Osteoblast (primary cell): ENCODE data around the gene USP9X. TPM values are rescaled to one million over a fixed set of nuclear protein-coding genes. Genes with fewer than 3 reads are reported as not detected.
A peak's percentile ranks its signal among the peaks of the same experiment; 100 is the strongest.

ENCODE experiments used
- DNase-seq: peaks from one replicate; pipeline ENCODE4 v3.0.0; 2011; ENCODE audit warnings: low spot score, mixed read lengths; ENCODE audit not compliant: insufficient read length; ENCODE audit errors: missing footprints
- H2AFZ ChIP-seq: 2 replicates; pipeline ENCODE4 v1.6.0; 2011; ENCODE audit warnings: mild to moderate bottlenecking, low read length
- H3K27ac ChIP-seq: 2 replicates; pipeline ENCODE4 v1.5.1; 2011; ENCODE audit warnings: mild to moderate bottlenecking, low read depth, low read length, moderate library complexity
- H3K27me3 ChIP-seq: 2 replicates; pipeline ENCODE4 v1.6.0; 2012; ENCODE audit warnings: mild to moderate bottlenecking, control low read depth, inconsistent platforms, low read length, moderate library complexity; ENCODE audit not compliant: insufficient read depth
- H3K36me3 ChIP-seq: 2 replicates; pipeline ENCODE4 v1.5.1; 2011; ENCODE audit warnings: mild to moderate bottlenecking, low read length, control low read depth, moderate library complexity; ENCODE audit not compliant: insufficient read depth
- H3K4me1 ChIP-seq: 2 replicates; pipeline ENCODE4 v1.5.1; 2011; ENCODE audit warnings: mild to moderate bottlenecking, low read length, control low read depth, moderate library complexity; ENCODE audit not compliant: insufficient read depth
- H3K4me2 ChIP-seq: 2 replicates; pipeline ENCODE4 v1.6.0; 2011; ENCODE audit warnings: mild to moderate bottlenecking, low read length; ENCODE audit not compliant: insufficient read depth
- H3K4me3 ChIP-seq: fragments of 200-600 bp; sonication (generic); 3 replicates; pipeline ENCODE4 v1.5.1; 2012; ENCODE audit warnings: mild to moderate bottlenecking, low read length, inconsistent platforms; ENCODE audit not compliant: insufficient read depth
- H3K79me2 ChIP-seq: 2 replicates; pipeline ENCODE4 v1.6.0; 2012; ENCODE audit warnings: mild to moderate bottlenecking, low read length, control low read depth, inconsistent platforms; ENCODE audit not compliant: insufficient read depth
- H3K9me3 ChIP-seq: 2 replicates; pipeline ENCODE4 v1.5.1; 2011; ENCODE audit warnings: low read depth, low read length, control low read depth
- H4K20me1 ChIP-seq: 2 replicates; pipeline ENCODE4 v1.6.0; 2012; ENCODE audit warnings: mild to moderate bottlenecking, low read length, control low read depth; ENCODE audit not compliant: insufficient read depth
- total RNA-seq: library from RNA; depleted of rRNA; stranded (reverse); fragments of >200 nt; gene quantifications from 2 replicates; pipeline ENCODE4 v1.2.3, GENCODE V29; 2012
- TF ChIP-seq, protein P1 (sequence below): IDR thresholded peaks from 2 replicates; pipeline ENCODE4 v1.5.1; 2011; ENCODE audit warnings: mild to moderate bottlenecking, low read depth, low read length, moderate library complexity; ENCODE audit errors: extremely low read depth

The USP9X gene, protein sequence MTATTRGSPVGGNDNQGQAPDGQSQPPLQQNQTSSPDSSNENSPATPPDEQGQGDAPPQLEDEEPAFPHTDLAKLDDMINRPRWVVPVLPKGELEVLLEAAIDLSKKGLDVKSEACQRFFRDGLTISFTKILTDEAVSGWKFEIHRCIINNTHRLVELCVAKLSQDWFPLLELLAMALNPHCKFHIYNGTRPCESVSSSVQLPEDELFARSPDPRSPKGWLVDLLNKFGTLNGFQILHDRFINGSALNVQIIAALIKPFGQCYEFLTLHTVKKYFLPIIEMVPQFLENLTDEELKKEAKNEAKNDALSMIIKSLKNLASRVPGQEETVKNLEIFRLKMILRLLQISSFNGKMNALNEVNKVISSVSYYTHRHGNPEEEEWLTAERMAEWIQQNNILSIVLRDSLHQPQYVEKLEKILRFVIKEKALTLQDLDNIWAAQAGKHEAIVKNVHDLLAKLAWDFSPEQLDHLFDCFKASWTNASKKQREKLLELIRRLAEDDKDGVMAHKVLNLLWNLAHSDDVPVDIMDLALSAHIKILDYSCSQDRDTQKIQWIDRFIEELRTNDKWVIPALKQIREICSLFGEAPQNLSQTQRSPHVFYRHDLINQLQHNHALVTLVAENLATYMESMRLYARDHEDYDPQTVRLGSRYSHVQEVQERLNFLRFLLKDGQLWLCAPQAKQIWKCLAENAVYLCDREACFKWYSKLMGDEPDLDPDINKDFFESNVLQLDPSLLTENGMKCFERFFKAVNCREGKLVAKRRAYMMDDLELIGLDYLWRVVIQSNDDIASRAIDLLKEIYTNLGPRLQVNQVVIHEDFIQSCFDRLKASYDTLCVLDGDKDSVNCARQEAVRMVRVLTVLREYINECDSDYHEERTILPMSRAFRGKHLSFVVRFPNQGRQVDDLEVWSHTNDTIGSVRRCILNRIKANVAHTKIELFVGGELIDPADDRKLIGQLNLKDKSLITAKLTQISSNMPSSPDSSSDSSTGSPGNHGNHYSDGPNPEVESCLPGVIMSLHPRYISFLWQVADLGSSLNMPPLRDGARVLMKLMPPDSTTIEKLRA (N-terminal part only)
- 164 and 170 TPM in 2 replicates for total RNA-seq

DNA sequence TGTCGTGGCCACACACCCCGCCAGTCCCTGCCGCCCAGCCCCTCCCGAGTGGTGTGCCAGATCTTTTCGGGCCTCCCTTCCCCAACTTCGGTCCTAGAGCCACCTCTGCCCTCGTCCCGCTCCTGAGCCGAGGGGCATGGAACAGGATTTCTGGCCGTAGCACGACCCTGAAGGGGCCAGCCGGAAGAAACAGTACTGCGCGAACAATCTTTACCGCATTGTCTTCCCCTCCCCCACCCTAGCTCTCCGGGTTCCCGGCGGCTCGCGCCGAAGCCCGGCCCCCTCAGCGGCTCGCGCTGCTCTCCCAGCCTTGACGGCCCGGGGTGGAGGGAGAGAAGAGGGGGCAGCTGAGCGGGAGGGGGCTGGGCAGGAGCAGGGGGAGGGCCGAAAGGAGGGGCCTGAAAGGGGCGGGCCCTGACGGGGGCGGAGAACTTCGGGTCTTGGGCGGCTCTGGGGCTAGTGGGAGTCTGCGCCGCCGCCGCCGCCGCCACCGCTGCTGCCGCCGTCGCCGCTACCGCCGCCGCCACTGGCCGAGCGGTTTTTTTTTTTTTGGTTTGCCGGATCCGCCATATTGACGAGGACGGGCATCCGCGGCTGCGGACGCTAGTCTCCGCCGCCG, at the start of gene USP9X:
Gene USP9X (plus strand): TSS at position 553 of the 619 bp plus-strand sequence. CDS start 38,184 bp downstream, outside the sequence.
- peak within 1 kb of the TSS; percentile 96 for H3K4me3 ChIP-seq
- H3K27me3 ChIP-seq = peaks cover 12% of the 10 kb centered on the region
- H4K20me1 ChIP-seq = peaks cover 40% of the 10 kb centered on the region
- peak within 1 kb of the TSS; percentile 94 for H2AFZ ChIP-seq
- TF ChIP-seq, protein P1, sequence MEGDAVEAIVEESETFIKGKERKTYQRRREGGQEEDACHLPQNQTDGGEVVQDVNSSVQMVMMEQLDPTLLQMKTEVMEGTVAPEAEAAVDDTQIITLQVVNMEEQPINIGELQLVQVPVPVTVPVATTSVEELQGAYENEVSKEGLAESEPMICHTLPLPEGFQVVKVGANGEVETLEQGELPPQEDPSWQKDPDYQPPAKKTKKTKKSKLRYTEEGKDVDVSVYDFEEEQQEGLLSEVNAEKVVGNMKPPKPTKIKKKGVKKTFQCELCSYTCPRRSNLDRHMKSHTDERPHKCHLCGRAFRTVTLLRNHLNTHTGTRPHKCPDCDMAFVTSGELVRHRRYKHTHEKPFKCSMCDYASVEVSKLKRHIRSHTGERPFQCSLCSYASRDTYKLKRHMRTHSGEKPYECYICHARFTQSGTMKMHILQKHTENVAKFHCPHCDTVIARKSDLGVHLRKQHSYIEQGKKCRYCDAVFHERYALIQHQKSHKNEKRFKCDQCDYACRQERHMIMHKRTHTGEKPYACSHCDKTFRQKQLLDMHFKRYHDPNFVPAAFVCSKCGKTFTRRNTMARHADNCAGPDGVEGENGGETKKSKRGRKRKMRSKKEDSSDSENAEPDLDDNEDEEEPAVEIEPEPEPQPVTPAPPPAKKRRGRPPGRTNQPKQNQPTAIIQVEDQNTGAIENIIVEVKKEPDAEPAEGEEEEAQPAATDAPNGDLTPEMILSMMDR = no peak
- peak; percentile 95 for DNase-seq
- peak within 1 kb of the TSS; percentile 100 for H3K27ac ChIP-seq
- H3K79me2 ChIP-seq = peaks cover 46% of the 10 kb centered on the region
- H3K4me1 ChIP-seq = peaks cover 15% of the 10 kb centered on the region
- H3K9me3 ChIP-seq = no peaks in the 10 kb centered on the region
- peak within 1 kb of the TSS; percentile 90 for H3K4me2 ChIP-seq
- H3K36me3 ChIP-seq = no peaks in the 10 kb centered on the region

DNA sequence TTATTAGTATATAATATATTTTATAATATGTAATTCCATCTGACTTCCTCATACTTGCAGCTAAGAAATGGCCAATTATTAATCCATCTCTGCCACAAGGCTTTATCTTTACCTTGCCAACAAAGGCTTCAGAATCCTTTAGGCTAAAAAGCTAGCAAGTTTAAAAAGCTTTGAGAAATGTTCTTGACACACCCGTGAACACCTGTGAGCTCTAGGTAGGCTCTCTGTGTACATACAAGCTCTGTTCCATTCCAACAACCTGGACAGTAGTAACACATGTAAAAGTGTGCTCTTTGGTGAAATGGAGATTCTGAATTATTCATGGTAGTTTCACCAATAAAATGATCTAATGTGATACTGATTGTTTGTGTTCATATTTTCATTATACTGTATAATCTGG, 49.7 kb upstream of the USP9X start:
- Histone ChIP-seq H3K27me3 (peaks cover 9% of the 10 kb centered on the region), H3K79me2 (no peaks in the 10 kb centered on the region), H3K27ac (no peak overlapping the region), H4K20me1 (no peaks in the 10 kb centered on the region), H2AFZ (no peak overlapping the region), H3K4me1 (no peaks in the 10 kb centered on the region), H3K4me3 (no peak overlapping the region), H3K36me3 (no peaks in the 10 kb centered on the region), H3K9me3 (no peaks in the 10 kb centered on the region), H3K4me2 (no peak overlapping the region)
- TF ChIP-seq, protein P1 = no peak
- no peak for DNase-seq

DNA sequence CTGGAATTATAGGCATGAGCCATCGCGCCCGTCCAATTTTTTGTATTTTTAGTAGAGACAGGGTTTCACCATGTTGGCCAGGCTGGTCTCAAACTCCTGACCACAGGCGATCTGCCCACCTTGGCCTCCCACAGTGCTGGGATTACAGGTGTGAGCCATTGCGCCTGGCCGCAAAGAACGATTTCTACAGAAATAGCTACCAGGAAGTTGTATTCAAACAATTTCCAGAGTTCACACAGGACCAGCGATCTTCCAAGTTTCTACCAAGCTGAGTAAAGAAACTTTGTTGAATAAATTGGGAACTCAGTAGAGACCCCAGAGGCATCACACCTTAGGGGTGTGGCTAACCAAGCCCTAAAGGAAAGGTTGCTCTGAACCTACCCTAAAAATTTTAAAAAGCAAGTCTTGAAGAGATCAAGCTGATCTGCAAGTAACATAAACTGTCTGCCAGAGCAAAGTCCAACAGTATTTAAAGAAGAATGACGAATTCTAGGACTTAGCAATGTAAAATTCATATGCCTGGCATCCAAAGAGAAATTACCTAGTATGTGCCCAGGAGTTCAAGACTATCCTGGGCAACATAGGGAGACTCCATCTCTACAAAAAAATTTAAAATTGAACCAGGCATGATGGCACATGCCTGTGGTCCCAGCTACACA, 48.4 kb upstream of the USP9X start:
- TF ChIP-seq, protein P1 = no peak
- no peaks in the 10 kb centered on the region for H4K20me1 ChIP-seq
- no peak overlapping the region for H3K4me3 ChIP-seq
- peaks cover 2% of the 10 kb centered on the region for H3K27me3 ChIP-seq
- no peaks in the 10 kb centered on the region for H3K9me3 ChIP-seq
- no peak overlapping the region for H3K4me2 ChIP-seq
- H3K79me2 ChIP-seq = no peaks in the 10 kb centered on the region
- no peak overlapping the region for H3K27ac ChIP-seq
- H2AFZ ChIP-seq = no peak overlapping the region
- H3K36me3 ChIP-seq = no peaks in the 10 kb centered on the region
- H3K4me1 ChIP-seq = no peaks in the 10 kb centered on the region
- no peak for DNase-seq
